ENCODE data around the gene SMARCA1.

DNA sequence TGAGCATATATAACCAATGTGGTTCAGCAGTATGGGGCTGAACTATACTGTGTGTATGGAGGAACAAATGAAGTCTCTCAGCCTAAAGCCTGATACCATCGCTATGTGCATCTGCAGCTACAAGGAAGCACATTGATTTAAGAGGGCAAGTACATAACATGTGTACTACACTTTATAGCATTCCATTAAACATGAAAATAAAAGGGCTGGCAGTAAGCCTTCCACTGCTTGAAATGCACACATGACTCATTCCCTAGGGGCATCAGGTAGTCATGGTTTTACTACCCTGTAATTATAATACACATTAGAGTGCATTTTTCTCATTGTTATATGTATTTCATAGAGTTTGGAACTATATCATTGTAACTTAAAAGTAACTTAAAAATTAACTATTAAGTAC lies 51.2 kb downstream of the SMARCA1 start:
- TF ChIP-seq, protein P1, sequence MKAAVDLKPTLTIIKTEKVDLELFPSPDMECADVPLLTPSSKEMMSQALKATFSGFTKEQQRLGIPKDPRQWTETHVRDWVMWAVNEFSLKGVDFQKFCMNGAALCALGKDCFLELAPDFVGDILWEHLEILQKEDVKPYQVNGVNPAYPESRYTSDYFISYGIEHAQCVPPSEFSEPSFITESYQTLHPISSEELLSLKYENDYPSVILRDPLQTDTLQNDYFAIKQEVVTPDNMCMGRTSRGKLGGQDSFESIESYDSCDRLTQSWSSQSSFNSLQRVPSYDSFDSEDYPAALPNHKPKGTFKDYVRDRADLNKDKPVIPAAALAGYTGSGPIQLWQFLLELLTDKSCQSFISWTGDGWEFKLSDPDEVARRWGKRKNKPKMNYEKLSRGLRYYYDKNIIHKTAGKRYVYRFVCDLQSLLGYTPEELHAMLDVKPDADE (IDR thresholded peaks at IDR 0.05): no peak
- TF ChIP-seq CTCF (conservative IDR thresholded peaks at IDR 0.05; ENCODE audit: low read depth in 2 of 2) (no peak), EZH2 (IDR thresholded peaks at IDR 0.05; ENCODE audit: low read depth, unreplicated experiment) (no peak), POLR2AphosphoS5 (IDR thresholded peaks at IDR 0.05; ENCODE audit: low read depth) (no peak), REST (IDR thresholded peaks at IDR 0.05; ENCODE audit: unreplicated experiment) (no peak)
